ENCODE data around the gene PARP2.
A peak's percentile ranks its signal among the peaks of the same experiment; 100 is the strongest.
"Not testable (repeated sequence)": the region's sequence is repeated elsewhere in the genome, so short reads cannot be mapped to it uniquely, and the experiment has no call there.

PARP2 gene, protein sequence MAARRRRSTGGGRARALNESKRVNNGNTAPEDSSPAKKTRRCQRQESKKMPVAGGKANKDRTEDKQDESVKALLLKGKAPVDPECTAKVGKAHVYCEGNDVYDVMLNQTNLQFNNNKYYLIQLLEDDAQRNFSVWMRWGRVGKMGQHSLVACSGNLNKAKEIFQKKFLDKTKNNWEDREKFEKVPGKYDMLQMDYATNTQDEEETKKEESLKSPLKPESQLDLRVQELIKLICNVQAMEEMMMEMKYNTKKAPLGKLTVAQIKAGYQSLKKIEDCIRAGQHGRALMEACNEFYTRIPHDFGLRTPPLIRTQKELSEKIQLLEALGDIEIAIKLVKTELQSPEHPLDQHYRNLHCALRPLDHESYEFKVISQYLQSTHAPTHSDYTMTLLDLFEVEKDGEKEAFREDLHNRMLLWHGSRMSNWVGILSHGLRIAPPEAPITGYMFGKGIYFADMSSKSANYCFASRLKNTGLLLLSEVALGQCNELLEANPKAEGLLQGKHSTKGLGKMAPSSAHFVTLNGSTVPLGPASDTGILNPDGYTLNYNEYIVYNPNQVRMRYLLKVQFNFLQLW

DNA sequence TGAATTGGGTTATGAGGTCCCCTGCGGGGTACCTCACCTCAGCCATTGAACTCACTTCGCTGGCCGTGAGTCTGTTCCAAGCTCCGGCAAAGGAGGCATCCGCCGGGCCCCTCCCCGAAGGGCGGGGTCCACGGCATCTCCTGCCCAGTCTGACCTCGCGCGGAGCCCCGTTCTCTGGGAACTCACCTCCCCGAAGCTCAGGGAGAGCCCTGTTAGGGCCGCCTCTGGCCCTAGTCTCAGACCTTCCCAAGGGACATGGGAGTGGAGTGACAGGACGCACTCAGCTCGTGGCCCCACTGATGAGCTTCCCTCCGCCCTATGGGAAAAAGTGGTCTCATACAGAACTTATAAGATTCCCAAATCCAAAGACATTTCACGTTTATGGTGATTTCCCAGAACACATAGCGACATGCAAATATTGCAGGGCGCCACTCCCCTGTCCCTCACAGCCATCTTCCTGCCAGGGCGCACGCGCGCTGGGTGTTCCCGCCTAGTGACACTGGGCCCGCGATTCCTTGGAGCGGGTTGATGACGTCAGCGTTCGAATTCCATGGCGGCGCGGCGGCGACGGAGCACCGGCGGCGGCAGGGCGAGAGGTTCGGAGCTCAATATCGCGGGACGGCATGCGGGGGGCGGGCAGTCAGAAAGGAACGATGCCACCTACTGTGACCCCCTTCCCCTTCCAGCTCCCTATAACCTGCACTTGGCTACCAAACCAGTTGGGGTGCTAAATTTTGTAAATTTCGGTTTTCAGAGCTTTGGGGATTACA lies at the start of gene PARP2:
Gene PARP2 (plus strand): TSS at position 544 of the 770 bp plus-strand sequence. CDS start 7 bp downstream, at position 551.
- DNase-seq = peak; percentile 95

DNA sequence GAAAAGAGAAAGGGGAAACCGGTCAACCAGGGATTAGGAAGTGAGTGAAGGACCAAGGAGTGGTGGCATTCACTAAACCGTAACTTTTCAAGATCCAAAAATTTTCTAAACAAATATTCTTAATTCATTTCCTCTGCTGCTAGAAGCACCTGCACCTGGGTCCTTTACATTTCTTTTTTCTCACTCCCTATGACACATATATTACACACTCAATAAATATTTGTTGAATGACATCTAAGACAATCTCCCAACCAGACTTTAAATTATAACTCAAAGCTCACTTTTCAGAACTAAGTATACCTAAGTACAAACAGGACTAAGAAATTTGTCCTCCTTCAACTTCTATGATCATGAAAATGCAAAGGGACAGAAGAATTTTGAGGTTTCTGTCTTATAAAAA lies 48.8 kb upstream of the PARP2 start:
- DNase-seq = no peak

DNA sequence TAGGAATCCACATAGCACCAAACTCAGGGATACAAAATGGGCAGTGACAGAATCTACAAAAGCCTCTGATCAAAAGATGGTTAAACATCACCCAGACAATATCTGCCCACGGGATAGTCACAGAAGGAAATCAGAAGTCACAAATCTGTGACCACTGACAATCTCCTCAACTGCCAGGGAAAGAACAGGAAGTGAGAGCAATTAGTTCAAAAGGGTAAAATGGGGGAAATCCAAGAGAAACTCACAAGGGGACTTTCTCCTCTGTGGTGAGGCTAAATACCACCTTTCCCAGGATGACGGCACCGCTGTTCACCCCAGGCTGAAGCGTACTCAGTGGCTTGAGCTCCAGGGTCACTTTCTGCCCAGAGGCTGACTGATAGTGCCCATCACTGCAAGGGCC lies 48.4 kb upstream of the PARP2 start:
- DNase-seq = no peak

DNA sequence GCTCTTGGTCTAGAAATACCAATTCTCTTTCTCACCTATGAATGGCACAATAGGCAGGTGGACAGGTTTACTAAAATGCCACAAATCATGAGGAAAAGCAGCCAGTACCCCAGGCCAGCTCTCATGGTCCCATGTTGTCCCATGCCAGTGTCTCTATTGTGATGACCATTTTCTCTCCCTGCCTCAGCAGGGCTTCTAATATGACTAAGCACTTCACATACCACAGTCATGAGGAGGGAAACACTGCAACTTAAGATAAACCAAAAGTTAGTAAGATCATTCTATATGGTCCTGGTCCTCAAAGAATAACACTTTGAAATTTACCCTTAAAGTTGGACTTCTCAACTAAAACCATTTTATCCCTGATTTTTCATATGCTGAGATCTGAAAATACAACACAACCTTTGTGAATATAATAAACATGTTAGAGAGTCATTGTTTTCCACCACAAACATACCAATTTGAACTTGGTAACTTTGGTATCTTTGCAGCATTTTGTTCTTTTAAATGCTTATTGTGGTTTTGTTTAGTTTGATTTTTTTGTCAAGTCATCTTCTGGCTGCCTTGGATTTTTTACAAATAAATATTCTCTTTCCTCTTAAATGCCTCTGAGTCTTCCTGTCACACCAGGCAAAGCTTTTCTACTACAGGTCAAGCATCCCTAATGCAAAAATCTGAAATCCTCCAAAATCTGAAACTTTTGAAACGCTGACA lies 41.2 kb upstream of the PARP2 start:
- no peak for DNase-seq

DNA sequence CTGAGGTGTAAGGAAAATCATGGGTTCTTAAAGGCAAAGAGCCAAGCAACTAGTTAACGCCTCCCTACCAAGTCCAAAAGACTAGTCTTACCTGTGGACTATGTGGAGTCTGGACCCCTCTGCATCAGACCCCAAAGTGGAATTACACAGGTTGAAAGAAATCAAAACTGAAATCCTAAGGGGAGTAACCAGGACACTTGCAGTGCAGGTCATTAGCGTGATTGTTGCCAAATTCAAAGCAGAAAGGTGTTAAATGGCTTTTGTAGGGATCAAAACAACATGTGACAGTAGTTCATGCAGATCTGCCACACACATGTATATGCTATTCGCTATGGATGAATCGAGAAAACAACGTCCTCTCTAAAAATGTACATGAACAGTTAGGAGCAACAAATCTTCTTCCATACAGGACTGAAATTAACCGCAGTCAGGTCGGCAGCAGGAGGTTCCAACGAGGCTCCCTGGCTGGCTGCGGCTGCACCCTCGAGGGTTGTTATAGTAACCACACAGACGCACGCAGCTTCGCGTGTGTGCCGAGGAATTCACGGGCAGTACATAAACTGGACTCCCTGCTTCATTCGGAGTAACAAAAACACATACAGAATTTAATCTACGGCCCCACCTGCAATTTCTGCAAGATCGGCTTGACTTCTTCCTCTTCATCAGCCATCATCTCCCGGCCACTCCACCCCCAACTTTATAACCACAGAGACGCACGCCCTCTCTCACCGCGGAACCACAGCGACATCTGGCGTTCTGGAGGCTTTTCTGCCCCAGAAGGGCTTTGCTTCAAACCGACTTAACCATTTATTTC lies 38.0 kb upstream of the PARP2 start, which contains the start of gene TTC5:
Gene TTC5 (minus strand): TSS at position 687 of the 814 bp plus-strand sequence. CDS start 14 bp downstream, at position 673.
- peak; percentile 86 for DNase-seq

DNA sequence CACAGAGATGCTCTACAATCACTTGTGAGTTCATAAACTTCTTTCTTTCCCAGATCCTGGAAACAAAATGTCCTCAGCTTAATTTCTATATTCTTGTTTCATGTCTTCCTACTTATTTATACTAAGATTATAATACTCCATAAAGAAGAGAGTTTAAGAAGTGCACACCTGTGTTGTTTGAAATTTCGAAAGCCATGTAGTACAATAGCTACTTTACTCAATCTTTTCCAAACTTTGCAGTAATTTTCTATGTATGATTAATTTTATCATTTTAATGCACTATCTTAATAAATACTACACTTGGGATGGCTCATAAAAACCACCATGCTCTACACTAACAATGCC lies 37.4 kb upstream of the PARP2 start:
- DNase-seq = no peak

DNA sequence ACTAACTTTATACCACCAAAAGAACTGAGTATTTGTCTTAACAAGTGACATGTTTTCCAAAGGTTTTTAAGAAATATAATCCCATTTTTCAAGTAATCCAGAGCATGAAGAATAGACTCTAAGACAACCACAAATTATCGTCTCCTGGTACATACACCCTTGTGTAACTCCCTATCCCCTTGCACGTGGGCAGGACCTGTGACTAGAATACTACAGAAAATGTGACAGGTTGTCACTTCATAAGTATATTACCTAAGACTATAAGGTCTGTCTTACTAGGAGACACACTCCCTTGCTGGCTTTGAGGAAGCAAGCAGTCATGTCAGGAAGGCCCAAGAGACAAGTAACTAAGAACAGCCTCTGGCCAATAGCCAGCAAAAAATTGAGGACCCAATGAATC lies 29.4 kb upstream of the PARP2 start:
- DNase-seq = no peak

DNA sequence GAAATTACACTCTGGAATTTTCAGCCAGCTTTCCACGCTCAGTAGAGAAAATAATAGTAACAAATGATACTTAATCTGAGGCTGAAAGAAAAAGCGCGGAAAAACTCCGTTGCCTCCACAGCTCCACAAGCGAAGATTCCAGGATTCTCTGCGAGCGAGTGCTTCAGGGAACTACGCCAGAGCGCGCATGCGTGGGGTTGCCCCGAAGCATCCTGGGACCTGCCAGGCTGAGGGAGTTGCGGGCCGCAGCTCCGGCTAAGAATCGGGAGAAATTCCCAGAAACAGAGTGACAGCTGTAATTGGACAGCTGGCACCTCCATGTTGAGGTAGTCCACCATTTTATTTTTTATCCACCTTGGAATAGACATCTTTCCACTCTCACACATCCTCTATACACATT lies 25.7 kb upstream of the PARP2 start:
- DNase-seq = no peak

DNA sequence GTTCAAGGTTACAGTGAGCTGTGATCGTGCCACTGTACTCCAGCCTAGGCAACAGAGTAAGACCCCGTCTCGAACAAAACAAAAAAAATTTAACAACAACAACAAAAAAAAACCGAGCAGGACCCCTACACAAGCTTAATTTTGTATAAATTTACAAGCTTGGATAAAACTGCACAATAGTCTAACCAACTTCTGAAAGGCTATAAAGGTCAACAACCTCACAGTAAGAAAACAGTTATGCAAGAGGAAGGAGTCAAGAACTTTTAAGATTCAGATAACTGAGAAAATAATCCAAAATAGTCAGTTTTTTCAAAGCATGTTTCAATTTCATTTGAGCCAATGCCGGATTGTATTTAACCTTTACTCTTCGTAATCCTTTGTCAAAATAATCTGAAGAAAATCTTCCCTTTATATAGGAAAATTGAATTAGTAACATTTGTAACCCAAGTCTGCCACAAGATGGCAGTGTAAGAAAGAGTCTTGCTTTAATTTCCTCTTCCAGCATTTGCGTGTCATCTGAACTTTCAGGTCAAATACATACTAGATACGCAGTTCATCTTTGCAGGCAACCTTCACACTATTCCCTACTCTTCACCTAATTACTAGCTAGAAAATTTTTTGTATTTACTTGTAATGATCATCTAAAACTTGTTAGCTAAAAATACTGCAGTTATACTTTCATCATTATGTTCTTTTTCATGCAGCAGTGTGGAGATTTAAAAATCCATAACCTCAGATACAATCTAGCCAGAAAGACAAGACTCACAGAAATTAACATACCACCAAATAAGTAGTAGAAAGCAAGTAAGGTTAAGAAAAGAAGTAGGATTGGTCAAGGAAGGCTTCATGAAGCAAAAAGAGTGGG lies 16.2 kb upstream of the PARP2 start:
- no peak for DNase-seq

DNA sequence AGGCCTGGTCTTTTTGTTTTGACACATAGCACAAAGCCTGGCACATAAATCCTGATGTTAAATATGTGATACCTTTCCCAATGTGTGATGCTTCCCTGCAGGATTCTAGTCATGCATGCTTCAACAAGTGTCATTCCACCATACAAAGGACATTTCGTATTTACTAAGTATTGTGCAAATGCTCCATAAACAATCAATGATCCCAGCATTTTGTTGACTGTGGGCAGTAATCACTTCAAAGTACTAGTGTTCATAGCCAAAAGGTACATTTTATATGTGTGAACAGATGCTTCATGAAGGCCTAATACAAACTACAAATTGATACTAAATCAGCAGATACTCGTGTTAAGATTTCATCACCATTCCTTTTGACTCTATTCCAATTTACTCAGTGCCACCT lies 14.7 kb upstream of the PARP2 start:
- no peak for DNase-seq

DNA sequence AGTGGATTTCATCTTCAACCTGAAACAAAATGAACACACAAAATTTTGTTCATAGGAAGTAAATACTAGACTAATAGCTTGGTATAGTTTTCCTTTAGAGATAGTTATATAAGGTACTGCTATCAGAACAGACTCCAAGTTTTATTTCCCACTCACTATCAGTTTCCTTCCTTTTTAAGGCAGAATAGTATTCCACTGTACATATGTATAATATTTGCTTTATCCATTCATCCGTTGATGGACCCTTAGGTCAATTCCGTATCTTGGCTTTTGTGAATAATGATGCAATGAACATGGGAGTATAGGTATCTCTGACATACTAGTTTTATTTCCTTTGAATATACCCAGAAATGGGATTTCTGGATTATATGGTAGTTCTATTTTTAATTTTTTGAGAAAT lies 14.1 kb upstream of the PARP2 start:
- no peak for DNase-seq

DNA sequence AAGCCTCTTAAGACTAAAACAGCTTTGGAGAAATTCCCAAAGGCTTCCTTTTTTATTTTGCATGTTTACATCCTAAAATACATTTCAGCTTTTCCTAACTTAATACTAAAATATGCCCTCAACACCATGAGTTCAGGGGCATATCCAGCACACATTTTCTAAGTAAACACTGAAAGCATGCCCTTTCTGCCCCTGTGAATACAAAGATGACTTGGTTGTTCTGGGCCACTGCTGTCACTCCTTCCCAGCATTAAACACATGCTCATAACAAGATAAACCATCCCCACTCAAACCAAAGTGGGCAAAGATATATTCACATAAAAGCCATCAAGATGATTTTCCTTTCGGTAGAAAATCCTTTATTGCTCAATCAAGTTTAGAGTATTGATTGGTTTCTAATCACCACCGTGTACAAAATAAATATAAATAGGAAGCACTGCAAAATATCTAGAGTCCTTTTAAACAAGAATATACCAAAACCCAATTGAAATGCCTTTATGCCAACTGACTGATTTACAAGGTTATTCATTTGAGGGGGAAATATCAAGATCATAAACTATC lies 12.3 kb upstream of the PARP2 start:
- DNase-seq = no peak

DNA sequence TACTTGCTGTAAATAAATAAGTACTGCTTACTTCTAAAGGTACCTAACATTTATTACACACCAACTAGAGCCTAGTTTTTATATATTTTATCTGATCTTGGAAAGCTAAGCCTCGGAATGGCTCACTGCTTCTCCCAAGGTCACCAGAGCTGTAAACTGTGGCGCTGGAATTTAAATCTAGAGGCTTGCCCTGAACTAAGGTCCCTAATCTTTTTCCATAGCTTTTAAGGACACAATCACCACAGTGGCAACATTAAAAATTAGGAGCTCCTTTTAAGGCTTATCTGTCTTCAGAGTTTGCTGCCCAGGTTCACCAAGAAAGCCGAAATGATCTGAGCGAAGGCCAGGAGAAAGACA lies 11.0 kb upstream of the PARP2 start:
- DNase-seq = no peak

DNA sequence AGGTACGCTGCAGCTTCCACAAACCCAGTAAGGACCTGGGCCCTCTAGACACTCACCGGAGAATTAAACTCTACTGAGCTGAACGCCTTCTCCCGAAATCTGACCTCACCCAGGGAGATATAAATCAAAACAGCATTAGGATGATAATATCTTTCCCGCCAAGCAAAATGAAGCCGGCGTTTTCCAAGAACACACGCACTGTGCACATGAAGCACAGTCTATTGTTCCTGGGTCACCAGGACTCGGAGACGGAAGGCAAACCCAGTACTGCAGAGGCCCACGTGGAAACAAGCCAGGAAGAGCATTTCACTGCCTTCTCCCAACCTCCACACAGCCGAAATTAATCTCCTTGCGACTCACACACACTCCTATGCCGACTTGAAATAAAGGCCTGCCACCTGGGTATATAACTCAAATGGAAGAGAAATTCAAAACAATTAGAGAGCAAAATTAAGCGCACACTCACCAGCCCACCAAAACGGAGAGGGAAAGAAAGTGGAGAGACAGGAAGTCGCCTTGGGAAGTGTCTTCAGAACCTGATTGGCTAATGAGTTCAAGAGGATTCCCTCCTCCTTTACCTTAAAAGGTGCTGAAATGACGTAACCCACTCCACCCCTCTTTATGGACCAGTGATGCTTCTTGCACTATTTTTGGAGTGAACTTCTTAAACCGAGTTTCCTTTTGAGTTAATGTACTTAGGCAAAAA lies 10.5 kb upstream of the PARP2 start, which contains the start of gene CCNB1IP1:
Gene CCNB1IP1 (minus strand): TSS at position 492 of the 706 bp plus-strand sequence. CDS start 16,756 bp downstream, outside the sequence.
- DNase-seq = peak; percentile 55

DNA sequence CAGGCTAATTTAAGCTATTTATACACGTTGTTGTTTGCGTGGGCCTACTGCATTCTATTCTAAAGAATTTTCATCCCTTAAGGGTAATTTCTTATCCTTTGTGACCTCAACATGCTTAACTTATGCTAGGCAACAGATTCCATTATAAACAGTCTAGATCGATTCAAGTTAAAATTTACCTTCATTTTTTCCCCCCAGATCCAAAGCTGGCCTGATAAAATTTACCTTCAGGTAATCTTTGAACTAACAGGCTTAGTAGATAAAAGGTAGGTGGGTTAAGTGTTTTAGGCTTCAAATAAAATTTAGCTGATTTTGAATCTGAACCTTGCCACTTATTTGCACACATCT lies 10.0 kb upstream of the PARP2 start:
- no peak for DNase-seq

DNA sequence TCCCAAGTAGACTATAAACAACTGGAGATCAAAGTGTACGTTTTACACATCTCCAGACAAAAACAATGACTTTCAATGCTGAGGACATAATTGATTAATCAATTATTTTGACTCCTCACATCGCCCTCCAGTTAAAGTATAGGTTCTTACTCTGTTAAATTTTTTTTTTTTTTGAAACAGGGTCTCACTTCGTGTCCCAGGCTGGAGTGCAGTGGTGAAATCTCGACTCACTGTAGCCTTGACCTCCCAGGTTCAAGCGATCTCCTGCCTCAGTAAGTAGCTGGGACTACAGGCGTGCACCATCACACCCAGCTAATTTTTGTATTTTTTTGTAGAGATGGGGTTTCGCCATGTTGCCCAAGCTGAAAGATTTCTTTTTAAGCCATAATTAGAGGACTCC lies 9.4 kb upstream of the PARP2 start:
- DNase-seq = no peak

DNA sequence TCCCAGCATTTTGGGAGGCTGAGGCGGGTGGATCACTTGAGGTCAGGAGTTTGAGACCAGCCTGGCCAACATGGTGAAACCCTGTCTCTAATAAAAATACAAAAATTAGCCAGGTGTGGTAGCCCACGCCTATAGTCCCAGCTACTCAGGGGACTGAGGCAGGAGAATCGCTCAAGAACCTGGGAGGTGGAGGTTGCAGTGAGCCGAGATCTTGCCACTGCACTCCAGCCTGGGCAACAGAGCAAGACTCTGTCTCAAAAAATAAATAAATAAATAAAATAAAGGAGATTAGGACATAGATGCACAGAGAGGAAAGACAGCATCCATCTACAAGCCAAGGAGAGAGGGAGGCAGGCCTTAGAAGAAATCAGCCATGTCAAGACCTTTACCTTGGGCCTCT lies 2.4 kb upstream of the PARP2 start:
- DNase-seq = not testable (repeated sequence)

DNA sequence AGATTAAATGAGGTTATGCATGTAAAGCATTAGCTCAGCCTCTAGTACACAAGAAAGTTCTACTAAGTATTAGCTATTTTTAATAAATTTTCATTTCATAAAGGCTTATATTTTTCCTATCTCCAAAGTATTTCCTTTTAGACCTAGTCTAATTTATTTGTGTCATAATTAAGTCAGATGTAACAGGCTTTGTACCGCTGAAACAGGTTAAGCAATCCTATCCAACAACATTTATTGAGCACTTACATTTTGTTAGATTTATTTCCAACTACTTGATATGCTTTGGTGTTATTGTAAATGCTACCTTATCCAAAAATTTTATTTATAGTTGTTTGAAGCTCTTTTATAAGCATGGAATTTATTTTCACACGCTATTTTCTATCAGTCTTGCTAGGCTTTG lies 1.8 kb upstream of the PARP2 start:
- DNase-seq = no peak

DNA sequence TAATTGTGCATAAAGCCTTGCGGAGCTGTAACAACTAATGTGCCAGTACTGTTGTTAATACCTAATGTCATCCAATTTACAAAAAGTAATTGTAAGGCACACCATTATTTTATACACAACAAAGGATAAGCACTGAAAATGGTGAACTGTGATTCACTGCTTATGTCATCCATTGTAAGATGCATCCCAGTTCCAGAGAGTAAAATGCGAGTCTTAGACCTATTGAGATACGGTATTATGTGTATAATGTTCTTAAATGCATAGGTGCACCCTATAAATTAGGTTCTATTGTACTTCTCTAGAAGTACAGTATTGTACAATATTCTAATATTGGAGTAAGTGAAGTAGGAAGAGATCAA lies 406 bp downstream of the PARP2 start:
- DNase-seq = no peak

DNA sequence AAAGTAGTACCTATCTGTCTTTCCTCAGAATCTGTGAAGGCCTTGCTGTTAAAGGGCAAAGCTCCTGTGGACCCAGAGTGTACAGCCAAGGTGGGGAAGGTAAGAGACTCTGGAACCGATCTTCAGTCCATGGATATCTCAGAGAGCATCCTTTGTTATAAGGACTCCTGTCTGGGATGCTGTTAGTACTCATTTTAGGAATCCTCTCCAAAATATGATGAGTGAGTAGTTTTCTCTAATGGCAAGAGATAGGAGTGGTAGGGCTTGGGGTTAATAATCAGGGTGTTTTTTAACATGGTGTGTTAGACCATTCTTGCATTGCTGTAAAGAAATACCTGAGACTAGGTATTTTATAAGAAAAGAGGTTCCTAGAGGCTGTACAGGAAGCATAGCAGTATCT lies 1.9 kb downstream of the PARP2 start:
- no peak for DNase-seq

DNA sequence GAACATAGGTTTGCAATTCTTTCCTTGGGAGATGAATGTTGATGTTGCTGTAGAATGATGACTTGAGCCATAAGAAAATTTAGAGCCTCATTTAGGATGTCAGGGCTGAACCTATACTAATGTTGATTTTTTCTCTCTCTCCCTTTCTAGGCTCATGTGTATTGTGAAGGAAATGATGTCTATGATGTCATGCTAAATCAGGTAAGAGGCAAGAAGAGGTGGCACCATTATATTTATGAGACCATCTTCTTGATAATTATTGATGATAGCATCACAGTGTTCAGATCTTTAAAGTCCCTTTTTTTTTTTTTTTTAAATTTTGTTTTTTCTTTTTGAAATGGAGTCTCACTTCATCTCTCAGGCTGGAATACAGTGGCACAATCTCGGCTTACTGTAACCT lies 3.3 kb downstream of the PARP2 start:
- no peak for DNase-seq

Measured in CD4-positive, alpha-beta T cell treated with Interleukin-15 for 1 hour (primary cell).